ENCODE results near the gene HES5.

DNA sequence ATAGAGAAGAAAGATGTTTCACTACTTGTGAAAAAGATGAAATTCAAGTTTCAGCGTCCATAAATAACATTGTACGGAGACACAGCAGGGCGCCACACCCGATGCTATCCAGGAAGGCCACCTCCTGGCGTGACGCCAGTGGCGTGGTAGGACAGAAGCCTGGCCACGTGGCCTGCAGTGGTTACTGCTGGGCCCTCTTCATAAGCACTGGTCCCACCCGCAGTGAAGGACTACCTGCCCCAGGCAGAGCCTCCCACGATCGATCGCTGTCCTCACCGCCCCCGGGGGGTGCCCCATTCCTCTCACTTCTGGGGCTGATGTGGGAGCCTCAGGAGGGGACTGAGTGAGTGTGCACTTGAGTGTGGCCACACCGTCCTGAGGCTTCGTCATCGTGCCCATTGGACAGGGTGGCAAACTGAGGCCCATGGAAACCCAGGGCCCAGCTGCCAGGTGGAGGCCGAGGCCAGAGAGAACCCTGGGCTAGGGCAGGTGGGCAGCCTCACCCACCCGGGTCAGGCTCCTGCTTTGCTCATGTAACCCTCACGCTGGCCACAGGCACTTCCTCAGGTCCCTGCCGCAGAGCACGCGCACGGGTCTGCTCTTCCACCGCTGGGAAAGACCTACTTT, 11.7 kb upstream of the HES5 start:
- TF ChIP-seq, protein P1, sequence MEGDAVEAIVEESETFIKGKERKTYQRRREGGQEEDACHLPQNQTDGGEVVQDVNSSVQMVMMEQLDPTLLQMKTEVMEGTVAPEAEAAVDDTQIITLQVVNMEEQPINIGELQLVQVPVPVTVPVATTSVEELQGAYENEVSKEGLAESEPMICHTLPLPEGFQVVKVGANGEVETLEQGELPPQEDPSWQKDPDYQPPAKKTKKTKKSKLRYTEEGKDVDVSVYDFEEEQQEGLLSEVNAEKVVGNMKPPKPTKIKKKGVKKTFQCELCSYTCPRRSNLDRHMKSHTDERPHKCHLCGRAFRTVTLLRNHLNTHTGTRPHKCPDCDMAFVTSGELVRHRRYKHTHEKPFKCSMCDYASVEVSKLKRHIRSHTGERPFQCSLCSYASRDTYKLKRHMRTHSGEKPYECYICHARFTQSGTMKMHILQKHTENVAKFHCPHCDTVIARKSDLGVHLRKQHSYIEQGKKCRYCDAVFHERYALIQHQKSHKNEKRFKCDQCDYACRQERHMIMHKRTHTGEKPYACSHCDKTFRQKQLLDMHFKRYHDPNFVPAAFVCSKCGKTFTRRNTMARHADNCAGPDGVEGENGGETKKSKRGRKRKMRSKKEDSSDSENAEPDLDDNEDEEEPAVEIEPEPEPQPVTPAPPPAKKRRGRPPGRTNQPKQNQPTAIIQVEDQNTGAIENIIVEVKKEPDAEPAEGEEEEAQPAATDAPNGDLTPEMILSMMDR (IDR thresholded peaks at IDR 0.05): no peak
- TF ChIP-seq POLR2AphosphoS5 (IDR thresholded peaks at IDR 0.05) (no peak), EP300 (IDR thresholded peaks at IDR 0.05) (no peak), POLR2A (IDR thresholded peaks at IDR 0.05) (no peak)

Measured in upper lobe of left lung (tissue), 4 donors.